OCI-LY1 (cell line): Measurements from ENCODE around the gene KCNMA1.

Experiments
- H2AFZ ChIP-seq: fragments of 200-600 bp; sonication (generic), shearing (Covaris generic); 2 replicates; pipeline ENCODE4 v1.6.0; 2014; ENCODE audit warnings: antibody characterized with exemption, mild to moderate bottlenecking, low read length
- H3F3A ChIP-seq: fragments of 200-600 bp; sonication (generic), shearing (Covaris generic); 2 replicates; pipeline ENCODE4 v1.6.0; 2014; ENCODE audit warnings: mild to moderate bottlenecking, antibody characterized with exemption, low read length, moderate library complexity; ENCODE audit not compliant: insufficient read depth
- H3K27ac ChIP-seq: fragments of 200-600 bp; sonication (generic); 2 replicates; pipeline ENCODE4 v1.5.1; 2014; ENCODE audit warnings: low read length, mixed run types, mild to moderate bottlenecking, low read depth; ENCODE audit not compliant: poor library complexity, severe bottlenecking
- H3K27me3 ChIP-seq: fragments of 200-600 bp; sonication (generic); 2 replicates; pipeline ENCODE4 v1.6.0; 2014; ENCODE audit warnings: antibody characterized with exemption, mild to moderate bottlenecking, low read length, moderate library complexity; ENCODE audit not compliant: insufficient read depth
- H3K36me3 ChIP-seq: fragments of 200-600 bp; sonication (generic); 2 replicates; pipeline ENCODE4 v1.6.1; 2014; ENCODE audit warnings: mild to moderate bottlenecking, antibody characterized with exemption, low read length, moderate library complexity, mixed read lengths; ENCODE audit not compliant: insufficient read depth
- H3K4me1 ChIP-seq: fragments of 200-600 bp; sonication (generic); 2 replicates; pipeline ENCODE4 v1.5.1; 2014; ENCODE audit warnings: mild to moderate bottlenecking, low read length, moderate library complexity; ENCODE audit not compliant: insufficient read depth, severe bottlenecking
- H3K4me2 ChIP-seq: fragments of 200-600 bp; sonication (generic), shearing (Covaris generic); 2 replicates; pipeline ENCODE4 v1.6.1; 2014; ENCODE audit warnings: low read length
- H3K4me3 ChIP-seq: fragments of 200-600 bp; sonication (generic); 2 replicates; pipeline ENCODE4 v1.5.1; 2014; ENCODE audit warnings: low read length, low read depth, mild to moderate bottlenecking, mixed read lengths; ENCODE audit not compliant: poor library complexity, severe bottlenecking
- H3K79me2 ChIP-seq: fragments of 200-600 bp; shearing (Covaris generic); 2 replicates; pipeline ENCODE4 v1.6.1; 2016; ENCODE audit warnings: mixed run types, low read length, mixed read lengths; ENCODE audit not compliant: insufficient read depth
- H3K9ac ChIP-seq: fragments of 200-600 bp; sonication (generic), shearing (Covaris generic); 2 replicates; pipeline ENCODE4 v1.6.1; 2014; ENCODE audit warnings: mild to moderate bottlenecking, low read length, mixed read lengths
- H3K9me2 ChIP-seq: fragments of 200-600 bp; sonication (generic), shearing (Covaris generic); 2 replicates; pipeline ENCODE4 v1.6.1; 2014; ENCODE audit warnings: low read depth, mild to moderate bottlenecking, low read length, mixed read lengths
- H3K9me3 ChIP-seq: fragments of 200-600 bp; shearing (Covaris generic); 2 replicates; pipeline ENCODE4 v1.6.1; 2014; ENCODE audit warnings: low read length, mixed read lengths
- H4K20me1 ChIP-seq: fragments of 200-600 bp; sonication (generic), shearing (Covaris generic); 2 replicates; pipeline ENCODE4 v1.6.0; 2016; ENCODE audit warnings: mild to moderate bottlenecking, low read length; ENCODE audit not compliant: insufficient read depth
- EZH2 ChIP-seq: fragments of 200-600 bp; sonication (generic), shearing (Covaris generic); IDR thresholded peaks from 2 replicates; pipeline ENCODE4 v1.8.0; 2017; ENCODE audit warnings: borderline replicate concordance, mixed run types, mild to moderate bottlenecking, antibody characterized with exemption, low read length, moderate library complexity, mixed read lengths
- TF ChIP-seq, protein P1 (sequence below): fragments of 200-600 bp; sonication (generic), shearing (Covaris generic); IDR thresholded peaks from 2 replicates; pipeline ENCODE4 v1.5.1; 2017; ENCODE audit warnings: mild to moderate bottlenecking, antibody characterized with exemption, low read length, moderate library complexity, mixed read lengths

The KCNMA1 gene

DNA sequence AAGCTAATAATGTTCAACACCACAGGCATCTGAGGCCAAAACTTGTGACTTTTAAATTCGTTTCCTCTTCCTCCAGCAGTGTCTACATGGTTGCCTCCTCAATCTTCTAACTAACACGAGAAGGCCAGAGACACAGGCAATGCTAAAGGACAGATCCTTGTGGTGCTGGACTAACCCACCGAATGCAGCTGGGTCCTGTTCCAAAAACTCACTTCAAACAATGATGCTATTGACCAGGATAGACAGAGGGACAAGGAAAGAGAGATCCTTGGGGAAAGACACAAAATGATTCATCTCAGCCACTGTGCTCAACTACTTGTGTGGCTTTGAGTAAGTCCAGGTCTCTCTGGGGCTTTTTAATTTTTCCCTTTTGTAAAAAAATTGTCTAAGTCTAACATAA lies 107.6 kb downstream of the KCNMA1 start:
- H3K4me2 ChIP-seq: no peak overlapping the region
- no peak overlapping the region for H3K27ac ChIP-seq
- no peaks in the 10 kb centered on the region for H3F3A ChIP-seq
- H3K79me2 ChIP-seq: no peaks in the 10 kb centered on the region
- no peak overlapping the region for H3K4me3 ChIP-seq
- no peaks in the 10 kb centered on the region for H3K9me2 ChIP-seq
- H3K9me3 ChIP-seq: no peaks in the 10 kb centered on the region
- no peak overlapping the region for H2AFZ ChIP-seq
- H3K27me3 ChIP-seq: no peaks in the 10 kb centered on the region
- H3K4me1 ChIP-seq: no peaks in the 10 kb centered on the region
- H3K36me3 ChIP-seq: no peaks in the 10 kb centered on the region
- TF ChIP-seq, protein P1, sequence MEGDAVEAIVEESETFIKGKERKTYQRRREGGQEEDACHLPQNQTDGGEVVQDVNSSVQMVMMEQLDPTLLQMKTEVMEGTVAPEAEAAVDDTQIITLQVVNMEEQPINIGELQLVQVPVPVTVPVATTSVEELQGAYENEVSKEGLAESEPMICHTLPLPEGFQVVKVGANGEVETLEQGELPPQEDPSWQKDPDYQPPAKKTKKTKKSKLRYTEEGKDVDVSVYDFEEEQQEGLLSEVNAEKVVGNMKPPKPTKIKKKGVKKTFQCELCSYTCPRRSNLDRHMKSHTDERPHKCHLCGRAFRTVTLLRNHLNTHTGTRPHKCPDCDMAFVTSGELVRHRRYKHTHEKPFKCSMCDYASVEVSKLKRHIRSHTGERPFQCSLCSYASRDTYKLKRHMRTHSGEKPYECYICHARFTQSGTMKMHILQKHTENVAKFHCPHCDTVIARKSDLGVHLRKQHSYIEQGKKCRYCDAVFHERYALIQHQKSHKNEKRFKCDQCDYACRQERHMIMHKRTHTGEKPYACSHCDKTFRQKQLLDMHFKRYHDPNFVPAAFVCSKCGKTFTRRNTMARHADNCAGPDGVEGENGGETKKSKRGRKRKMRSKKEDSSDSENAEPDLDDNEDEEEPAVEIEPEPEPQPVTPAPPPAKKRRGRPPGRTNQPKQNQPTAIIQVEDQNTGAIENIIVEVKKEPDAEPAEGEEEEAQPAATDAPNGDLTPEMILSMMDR: no peak
- no peak for TF ChIP-seq EZH2
- no peaks in the 10 kb centered on the region for H4K20me1 ChIP-seq
- no peak overlapping the region for H3K9ac ChIP-seq

DNA sequence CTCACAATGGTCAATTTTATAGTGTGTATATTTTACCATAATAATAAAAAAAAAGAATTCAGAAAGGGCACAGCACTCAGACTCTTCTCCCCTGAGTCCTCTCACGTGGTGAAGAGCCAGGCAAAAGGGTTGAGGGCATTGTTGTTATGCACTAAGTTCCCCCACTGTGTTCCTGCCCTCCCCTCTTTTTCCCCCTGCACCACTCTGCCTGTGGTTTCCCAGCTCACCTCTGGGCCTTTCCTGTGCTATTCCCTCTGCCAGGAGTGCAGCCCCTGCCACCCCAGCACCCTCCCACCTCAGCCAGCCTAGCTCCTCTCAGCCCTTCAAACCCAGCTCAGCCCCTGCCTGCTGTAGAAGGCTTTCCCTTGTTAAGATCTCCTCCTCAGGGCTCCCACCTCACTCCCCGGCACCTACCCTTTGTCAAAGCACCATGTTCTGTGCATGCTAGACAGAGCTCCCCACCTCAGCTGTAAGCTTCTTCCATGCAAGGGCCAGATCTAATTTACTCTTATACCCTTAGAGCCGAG lies 108.5 kb downstream of the KCNMA1 start:
- Histone ChIP-seq H4K20me1 (no peaks in the 10 kb centered on the region), H3K4me1 (no peaks in the 10 kb centered on the region)

DNA sequence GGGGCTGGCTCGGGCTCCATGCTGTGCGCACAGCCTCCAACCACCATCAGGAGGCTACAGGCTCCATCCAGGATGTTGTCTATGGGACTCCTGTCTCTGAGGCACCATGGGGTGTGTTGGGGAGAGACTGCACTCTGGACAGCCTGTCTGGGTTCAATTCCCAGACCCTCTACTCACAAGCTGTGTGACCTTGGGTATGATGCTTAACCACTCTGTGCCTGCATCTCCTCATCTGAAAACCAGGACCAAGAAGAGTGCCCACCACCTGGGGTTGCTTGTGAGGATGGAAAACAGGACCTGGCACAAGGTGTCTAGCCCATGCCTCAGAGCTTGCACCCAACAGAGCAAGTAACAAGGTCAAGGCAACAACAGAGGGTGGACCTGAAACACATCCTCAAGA lies 109.8 kb downstream of the KCNMA1 start:
- no peak overlapping the region for H2AFZ ChIP-seq
- no peak for TF ChIP-seq EZH2
- TF ChIP-seq, protein P1: no peak
- no peaks in the 10 kb centered on the region for H3F3A ChIP-seq
- no peak overlapping the region for H3K9ac ChIP-seq
- no peaks in the 10 kb centered on the region for H4K20me1 ChIP-seq
- no peaks in the 10 kb centered on the region for H3K36me3 ChIP-seq
- H3K9me3 ChIP-seq: no peaks in the 10 kb centered on the region
- no peaks in the 10 kb centered on the region for H3K4me1 ChIP-seq
- no peak overlapping the region for H3K4me2 ChIP-seq
- no peaks in the 10 kb centered on the region for H3K27me3 ChIP-seq
- no peaks in the 10 kb centered on the region for H3K9me2 ChIP-seq
- H3K79me2 ChIP-seq: no peaks in the 10 kb centered on the region
- no peak overlapping the region for H3K27ac ChIP-seq
- H3K4me3 ChIP-seq: no peak overlapping the region

More for the DNA sequence above, 108.5 kb downstream of the KCNMA1 start:
- Histone ChIP-seq H3K79me2 (no peaks in the 10 kb centered on the region), H3K27ac (no peak overlapping the region), H3K9ac (no peak overlapping the region), H3F3A (no peaks in the 10 kb centered on the region), H3K4me3 (no peak overlapping the region), H3K27me3 (no peaks in the 10 kb centered on the region), H3K4me2 (no peak overlapping the region), H2AFZ (no peak overlapping the region), H3K36me3 (no peaks in the 10 kb centered on the region), H3K9me3 (no peaks in the 10 kb centered on the region), H3K9me2 (no peaks in the 10 kb centered on the region)
- TF ChIP-seq EZH2: no peak
- TF ChIP-seq, protein P1: no peak
